SH-SY5Y (cell line): ENCODE results near the gene COMMD6.

ENCODE experiments used
- GATA2 ChIP-seq: IDR thresholded peaks from 2 replicates; pipeline ENCODE4 v1.6.1; 2011; ENCODE audit warnings: mild to moderate bottlenecking, low read depth, low read length
- GATA3 ChIP-seq: IDR thresholded peaks from 2 replicates; pipeline ENCODE4 v1.6.1; 2011; ENCODE audit warnings: low read depth, mild to moderate bottlenecking, low read length, moderate library complexity

Gene COMMD6

GRCh38 chr13:75482070-75482819 lies 55.4 kb downstream of the COMMD6 start, which contains the start of gene TBC1D4:
TBC1D4 (minus strand) TSS chr13:75482169; CDS start chr13:75481767, 402 bp downstream.
- TF ChIP-seq GATA3: no peak
- no peak for TF ChIP-seq GATA2

- TF ChIP-seq GATA3: no peak
- TF ChIP-seq GATA2: no peak
These were observed 56.2 kb downstream of the COMMD6 start for GRCh38 chr13:75481176-75482069.

GRCh38 chr13:75480671-75481175 lies 56.9 kb downstream of the COMMD6 start:
- no peak for TF ChIP-seq GATA2
- TF ChIP-seq GATA3: no peak

DNA sequence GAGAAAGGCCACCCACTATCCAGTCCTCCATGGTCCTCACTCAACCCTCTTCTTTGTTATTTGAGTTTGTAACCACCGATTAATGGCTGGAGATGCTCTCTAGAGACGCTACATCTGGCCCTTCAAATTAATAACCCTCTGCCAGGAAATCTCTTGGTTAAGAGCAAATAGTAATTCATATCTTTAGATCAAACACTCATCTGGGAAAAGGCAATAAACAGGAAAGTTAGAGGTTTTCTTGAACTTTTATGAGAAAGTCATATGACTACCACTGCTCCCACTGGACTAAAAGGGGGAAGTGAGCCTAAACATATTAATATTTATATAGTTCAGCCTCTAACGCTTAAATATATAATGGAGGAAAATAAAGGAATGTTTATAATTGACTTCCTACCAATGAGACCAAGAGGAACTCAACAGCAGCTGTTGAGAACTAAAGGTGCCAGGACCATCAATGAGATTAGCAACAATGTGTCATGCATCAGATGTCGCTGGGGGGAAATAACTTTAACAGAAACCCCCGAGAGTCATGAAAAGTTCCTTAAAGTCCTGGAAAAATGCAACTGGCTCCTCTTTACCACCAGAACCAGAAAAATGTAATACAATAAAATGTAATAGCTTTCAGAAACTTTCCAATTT lies 58.4 kb downstream of the COMMD6 start:
- TF ChIP-seq GATA3 (no peak), GATA2 (no peak)

DNA sequence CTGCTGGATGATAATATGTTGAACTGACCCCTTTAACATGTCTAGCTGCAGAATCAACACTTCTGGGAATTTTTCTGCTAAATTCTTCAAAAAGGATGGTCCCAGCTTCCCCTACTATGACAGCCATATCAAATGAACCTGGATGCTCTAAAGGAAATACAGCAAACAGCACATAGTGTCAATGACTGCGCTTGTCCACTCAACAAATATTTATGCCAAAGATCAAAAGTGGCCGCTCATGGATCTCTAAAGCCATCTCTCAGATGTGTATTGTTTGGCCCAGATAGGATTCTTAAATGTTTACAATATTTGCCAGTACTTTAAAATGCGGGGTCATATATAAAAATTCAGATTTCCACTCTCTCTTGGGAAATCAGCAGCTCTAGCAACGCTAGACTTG lies 59.0 kb downstream of the COMMD6 start:
- no peak for TF ChIP-seq GATA3
- no peak for TF ChIP-seq GATA2
